GM21529 (cell line): ENCODE results near the gene C16orf92.
"Not testable (repeated sequence)": the region's sequence is repeated elsewhere in the genome, so short reads cannot be mapped to it uniquely, and the experiment has no call there.

Source experiments
- ATAC-seq: cut with Tn5 transposase; IDR thresholded peaks from one replicate; pipeline ENCODE4 v1.9.1; 2021; ENCODE audit not compliant: unreplicated experiment

Gene C16orf92

GRCh38 chr16:30024451-30024850 is 1.5 kb downstream of the C16orf92 start:
- ATAC-seq, result no peak

- ATAC-seq, result no peak
Observed at GRCh38 chr16:30025156-30025555, 2.2 kb downstream of the C16orf92 start.

- no peak for ATAC-seq
Observed at GRCh38 chr16:30025574-30025973, 2.6 kb downstream of the C16orf92 start.

GRCh38 chr16:30026449-30026848 is 3.5 kb downstream of the C16orf92 start:
- no peak for ATAC-seq

- no peak for ATAC-seq
Observed at GRCh38 chr16:30027588-30028437, 4.8 kb downstream of the C16orf92 start.

- ATAC-seq, result no peak
Observed at GRCh38 chr16:30028438-30029076, 5.6 kb downstream of the C16orf92 start.

GRCh38 chr16:30030011-30030685 is 7.2 kb downstream of the C16orf92 start:
- ATAC-seq, result no peak

- no peak for ATAC-seq
Observed at GRCh38 chr16:30030841-30031413, 7.9 kb downstream of the C16orf92 start, which contains the start of gene TLCD3B. TLCD3B (minus strand) TSS chr16:30031271; CDS start chr16:30030527, 744 bp downstream.

- ATAC-seq, result no peak
Observed at GRCh38 chr16:30031477-30031918, 8.5 kb downstream of the C16orf92 start.

GRCh38 chr16:30032083-30032819 is 9.3 kb downstream of the C16orf92 start:
- ATAC-seq, result no peak

- ATAC-seq, result no peak
Observed at GRCh38 chr16:30033270-30033669, 10.3 kb downstream of the C16orf92 start.

GRCh38 chr16:30040221-30040620 is 17.2 kb downstream of the C16orf92 start:
- no peak for ATAC-seq

GRCh38 chr16:30040690-30041089 is 17.7 kb downstream of the C16orf92 start:
- ATAC-seq, result not testable (repeated sequence)

- ATAC-seq, result no peak
Observed at GRCh38 chr16:30041841-30042240, 18.8 kb downstream of the C16orf92 start.

- no peak for ATAC-seq
Observed at GRCh38 chr16:30046178-30046577, 23.2 kb downstream of the C16orf92 start.

GRCh38 chr16:30046588-30046987 is 23.6 kb downstream of the C16orf92 start:
- ATAC-seq, result no peak

- no peak for ATAC-seq
Observed at GRCh38 chr16:30049871-30050270, 26.9 kb downstream of the C16orf92 start.

GRCh38 chr16:30051518-30051917 is 28.5 kb downstream of the C16orf92 start:
- no peak for ATAC-seq

GRCh38 chr16:30052671-30053372 is 29.8 kb downstream of the C16orf92 start:
- no peak for ATAC-seq
